Right ventricle myocardium inferior (tissue), 1 donor: Measurements from ENCODE around the gene NR2F1-AS1. TPM values are rescaled to one million over a fixed set of nuclear protein-coding genes. Genes with fewer than 3 reads are reported as not detected.
"Not testable (repeated sequence)": the region's sequence is repeated elsewhere in the genome, so short reads cannot be mapped to it uniquely, and the experiment has no call there.

Source experiments
- ATAC-seq: fragments of 200-7000 bp; cut with Tn5 transposase; one replicate; pipeline ENCODE4 v1.9.1; 2020; ENCODE audit warnings: mild to moderate bottlenecking, moderate library complexity
- DNase-seq: peaks from one replicate; pipeline ENCODE4 v3.0.0; 2021; ENCODE audit errors: missing footprints
- intact Hi-C: fragments of 100-400 bp; cut with DNase I; formaldehyde crosslinking; loops from one replicate; pipeline ENCODE4 v1.11.0; 2022
- total RNA-seq: library from RNA; stranded (reverse); fragmentation: NEBNext Ultra II Directional; extraction: Animal tissue kit (Norgen Biotek cat#: 25700); gene quantifications from one replicate; pipeline ENCODE4 v1.2.1, GENCODE V29; 2021
- donor health status: DM: no; HTN: yes; CAD: no; lungs with severe emphysema.

Gene NR2F1-AS1
- total RNA-seq, 1 donor from 2014 or later = 0.60 TPM

- DNase-seq (no peak), ATAC-seq (no peak)
- intact Hi-C loops = no loop called here
These were observed 9.7 kb downstream of the NR2F1-AS1 start for GRCh38 chr5:93571114-93571949.

- intact Hi-C loops = no loop called here
- no peak for DNase-seq
These were observed 10.5 kb downstream of the NR2F1-AS1 start for GRCh38 chr5:93570294-93571113.

GRCh38 chr5:93569300-93570160 is 11.5 kb downstream of the NR2F1-AS1 start:
- intact Hi-C loops = no loop called here
- no peak for ATAC-seq

More at GRCh38 chr5:93570294-93571113, 10.5 kb downstream of the NR2F1-AS1 start:
- ATAC-seq = no peak

GRCh38 chr5:93567424-93567823 is 13.6 kb downstream of the NR2F1-AS1 start:
- intact Hi-C loops = no loop called here
- ATAC-seq (no peak), DNase-seq (no peak)

More at GRCh38 chr5:93569300-93570160, 11.5 kb downstream of the NR2F1-AS1 start:
- DNase-seq = no peak

- intact Hi-C loops = no loop called here
- no peak for ATAC-seq
- DNase-seq = no peak
These were observed 14.9 kb downstream of the NR2F1-AS1 start for GRCh38 chr5:93566091-93566490.

- ATAC-seq (no peak), DNase-seq (no peak)
- intact Hi-C loops = no loop called here
These were observed 23.9 kb downstream of the NR2F1-AS1 start for GRCh38 chr5:93557021-93557604.

- ATAC-seq, intact Hi-C loops: not testable (repeated sequence)
- DNase-seq = peak; percentile 30
These were observed 31.4 kb downstream of the NR2F1-AS1 start for GRCh38 chr5:93549594-93549993.

GRCh38 chr5:93545872-93546271 is 35.1 kb downstream of the NR2F1-AS1 start:
- intact Hi-C loops = no loop called here
- ATAC-seq (no peak), DNase-seq (no peak)

- ATAC-seq (peak; percentile 84), DNase-seq (peak; percentile 43)
- intact Hi-C loops = loop anchor here (10.0 kb wide), 1 partner anchor 448 kb away; no protein-coding TSS in a partner anchor
These were observed 48.6 kb downstream of the NR2F1-AS1 start for GRCh38 chr5:93532370-93532769.

- DNase-seq, ATAC-seq, intact Hi-C loops: not testable (repeated sequence)
These were observed 59.2 kb downstream of the NR2F1-AS1 start for GRCh38 chr5:93521815-93522214.

- intact Hi-C loops = no loop called here
- no peak for ATAC-seq
- DNase-seq = no peak
These were observed 61.3 kb downstream of the NR2F1-AS1 start for GRCh38 chr5:93519740-93520139.

GRCh38 chr5:93517828-93518227 is 63.2 kb downstream of the NR2F1-AS1 start:
- intact Hi-C loops = no loop called here

GRCh38 chr5:93513298-93513697 is 67.7 kb downstream of the NR2F1-AS1 start:
- intact Hi-C loops = no loop called here
- DNase-seq (no peak), ATAC-seq (no peak)

More at GRCh38 chr5:93517828-93518227, 63.2 kb downstream of the NR2F1-AS1 start:
- ATAC-seq (no peak), DNase-seq (no peak)

GRCh38 chr5:93512799-93513198 is 68.2 kb downstream of the NR2F1-AS1 start:
- DNase-seq (no peak), ATAC-seq (no peak)
- intact Hi-C loops = no loop called here

- intact Hi-C loops = no loop called here
- ATAC-seq (no peak), DNase-seq (no peak)
These were observed 69.6 kb downstream of the NR2F1-AS1 start for GRCh38 chr5:93511445-93511844.

GRCh38 chr5:93510626-93511380 is 70.2 kb downstream of the NR2F1-AS1 start:
- ATAC-seq (no peak), DNase-seq (no peak)
- intact Hi-C loops = no loop called here

GRCh38 chr5:93505553-93505952 is 75.5 kb downstream of the NR2F1-AS1 start:
- DNase-seq = peak; percentile 39
- ATAC-seq, intact Hi-C loops: not testable (repeated sequence)
